Activated CD8-positive, alpha-beta memory T cell treated with anti-CD3 and anti-CD28 coated beads, Interleukin-2, amount 10 ng/mL, durations not matched to agents 7 days and 5 days (primary cell): Measurements from ENCODE around the gene CLEC2D. TPM values are rescaled to one million over a fixed set of nuclear protein-coding genes. Genes with fewer than 3 reads are reported as not detected.

Source experiments
- ATAC-seq: fragments of 150-1000 bp; cut with Tn5 transposase; one replicate; pipeline ENCODE4 v1.10.0; 2021; ENCODE audit warnings: moderate library complexity
- CTCF ChIA-PET: fragments of 350-600 bp; sonication (Branson Sonifier 250); formaldehyde crosslinking; loops from one replicate; lab custom pipeline; 2021; ENCODE audit warnings: antibody characterized with exemption; lab: Charles Lee
- DNase-seq: peaks from one replicate; pipeline ENCODE4 v3.0.0-alpha.2; 2020
- H3K27ac Mint-ChIP-seq: one replicate; pipeline ENCODE4 v1.8.0; 2021; ENCODE audit warnings: mild to moderate bottlenecking, mixed read lengths
- H3K27me3 Mint-ChIP-seq: one replicate; pipeline ENCODE4 v1.8.0; 2021; ENCODE audit warnings: mixed read lengths
- H3K36me3 Mint-ChIP-seq: one replicate; pipeline ENCODE4 v1.8.0; 2021; ENCODE audit warnings: mild to moderate bottlenecking, mixed read lengths
- H3K4me1 Mint-ChIP-seq: one replicate; pipeline ENCODE4 v1.8.0; 2021; ENCODE audit warnings: mixed read lengths
- H3K4me3 Mint-ChIP-seq: one replicate; pipeline ENCODE4 v1.8.0; 2021; ENCODE audit warnings: mild to moderate bottlenecking, moderate library complexity, mixed read lengths
- H3K9me3 Mint-ChIP-seq: one replicate; pipeline ENCODE4 v1.8.0; 2022; ENCODE audit warnings: low read depth, mixed read lengths
- total RNA-seq, 2 experiments: library from RNA; stranded (reverse); gene quantifications; one replicate each; pipeline ENCODE4 v1.2.3, GENCODE V29; 2021

Gene CLEC2D
- total RNA-seq, 2 experiments from 2014 or later = 355 to 385 TPM

- DNase-seq = peak; percentile 95
- no peaks in the 10 kb centered on the region for H3K27me3 Mint-ChIP-seq
- peak; percentile 75 for ATAC-seq
- peaks cover 72% of the 10 kb centered on the region for H3K4me1 Mint-ChIP-seq
- H3K36me3 Mint-ChIP-seq = peaks cover 21% of the 10 kb centered on the region
- H3K9me3 Mint-ChIP-seq = peaks cover 2% of the 10 kb centered on the region
- H3K4me3 Mint-ChIP-seq = peak overlapping the region; percentile 77
- CTCF ChIA-PET = interaction anchor here (0.6 to 7.4 kb wide), 14 partner anchors 10 to 410 kb away, joined by 3 to 108 read pairs (median 7); partner anchors contain the start of gene CD69
- peak overlapping the region; percentile 99 for H3K27ac Mint-ChIP-seq
Observed at GRCh38 chr12:9741726-9742125, 72.2 kb downstream of the CLEC2D start.

GRCh38 chr12:9742661-9743060 lies 73.1 kb downstream of the CLEC2D start:
- DNase-seq = peak; percentile 68
- peak; percentile 42 for ATAC-seq
- peaks cover 69% of the 10 kb centered on the region for H3K4me1 Mint-ChIP-seq
- H3K9me3 Mint-ChIP-seq = peaks cover 2% of the 10 kb centered on the region
- H3K27ac Mint-ChIP-seq = peak overlapping the region; percentile 99
- no peaks in the 10 kb centered on the region for H3K27me3 Mint-ChIP-seq
- CTCF ChIA-PET = interaction anchor here (0.7 to 7.4 kb wide), 41 partner anchors 11 to 640 kb away, joined by 3 to 108 read pairs (median 4); partner anchors contain the start of genes CD69, CLEC2B and CLEC2D
- H3K36me3 Mint-ChIP-seq = peaks cover 19% of the 10 kb centered on the region
- peak overlapping the region; percentile 77 for H3K4me3 Mint-ChIP-seq

- Mint-ChIP-seq H3K36me3 (peaks cover 9% of the 10 kb centered on the region), H3K9me3 (peaks cover 2% of the 10 kb centered on the region), H3K27ac (no peak overlapping the region), H3K27me3 (no peaks in the 10 kb centered on the region), H3K4me3 (no peak overlapping the region), H3K4me1 (peaks cover 57% of the 10 kb centered on the region)
- ATAC-seq = no peak
- no peak for DNase-seq
- CTCF ChIA-PET = interaction anchor here (1.0 to 7.4 kb wide), 2 partner anchors 11 to 53 kb away, joined by 4 to 108 read pairs; partner anchors contain the start of gene CD69
Observed at GRCh38 chr12:9745199-9745598, 75.7 kb downstream of the CLEC2D start.

Other genes with a start within 250 kb of the CLEC2D start
- gene KLRB1, start 61.8 kb upstream of the CLEC2D start, total RNA-seq = 10 to 100 TPM; 13.0 to 30.2 TPM
- 1 to 10 TPM; 2.2 to 8.8 TPM for gene CLECL1, start 63.4 kb downstream of the CLEC2D start, total RNA-seq
- 100 to 1,000 TPM in 1 of 2 experiments, 10 to 100 TPM in 1; 76.0 to 104 TPM for gene CD69, start 91.2 kb downstream of the CLEC2D start, total RNA-seq
- gene KLRF1, start 157.8 kb downstream of the CLEC2D start, total RNA-seq = under 1 TPM; 0.44 to 0.54 TPM
- gene CLEC2B, start 199.6 kb downstream of the CLEC2D start, total RNA-seq = 10 to 100 TPM; 55.1 to 55.3 TPM
- 1 to 10 TPM in 1 of 2 experiments, not detected in 1; 1.6 TPM for gene KLRF2, start 211.8 kb downstream of the CLEC2D start, total RNA-seq